ENCODE data around the gene ANKRD34A.

Gene ANKRD34A

DNA sequence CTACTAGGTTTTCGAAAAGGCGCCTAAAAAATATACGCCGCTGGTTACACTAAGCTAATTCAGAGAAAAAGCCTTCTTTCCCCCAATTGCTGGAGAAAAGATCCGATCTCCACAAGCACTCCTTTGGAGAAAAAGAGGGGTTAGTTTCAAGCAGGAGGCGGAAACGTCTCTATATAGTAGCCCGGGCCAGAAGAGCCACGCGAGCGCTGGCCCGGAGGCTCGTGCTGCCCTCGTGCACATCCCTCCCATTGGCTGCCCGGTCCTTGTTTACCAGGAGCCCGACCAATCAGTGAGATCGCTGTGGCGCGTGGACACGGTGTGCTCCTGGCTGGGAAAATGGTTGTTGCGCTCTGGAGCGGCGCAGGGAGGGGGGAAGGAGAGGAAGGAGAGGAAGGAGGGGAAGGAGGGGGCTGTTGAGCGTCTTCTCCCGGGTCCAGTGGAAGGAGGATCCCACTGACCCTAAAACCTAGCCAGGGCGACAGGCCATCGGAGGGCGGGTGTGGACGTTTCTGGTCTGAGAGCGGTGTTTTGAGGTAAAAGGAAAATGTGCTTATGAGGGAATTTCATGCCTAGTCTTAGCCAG is 32.1 kb upstream of the ANKRD34A start, which contains the start of gene TXNIP:
Gene TXNIP, minus strand, starts transcription at position 147 of the 583 bp plus-strand sequence. CDS start 313 bp downstream, outside the sequence.
- Histone ChIP-seq H3K27ac (ENCODE audit: low read depth, low read length) (peak within 1 kb of the TSS; percentile 88), H3K9me3 (ENCODE audit: control insufficient read depth in 1 of 2, low read length in 2 of 2) (no peaks in the 10 kb centered on the region), H3K36me3 (ENCODE audit: control insufficient read depth in 1 of 2, insufficient read depth in 2 of 2, low read length in 2 of 2) (peaks cover 31 to 35% of the 10 kb centered on the region in 2 donors), H3K4me3 (ENCODE audit: low read depth in 1 of 2, low read length in 2 of 2) (peak within 1 kb of the TSS; percentile 85 to 91), H3K9ac (ENCODE audit: low read depth in 1 of 2, low read length in 2 of 2) (peak within 1 kb of the TSS; percentile 93 to 97), H3K4me1 (ENCODE audit: control insufficient read depth in 1 of 2, insufficient read depth in 2 of 2, low read length in 2 of 2) (peaks cover 39 to 52% of the 10 kb centered on the region in 2 donors), H3K27me3 (ENCODE audit: control insufficient read depth in 1 of 2, insufficient read depth in 2 of 2, low read length in 2 of 2) (no peaks in the 10 kb centered on the region)

DNA sequence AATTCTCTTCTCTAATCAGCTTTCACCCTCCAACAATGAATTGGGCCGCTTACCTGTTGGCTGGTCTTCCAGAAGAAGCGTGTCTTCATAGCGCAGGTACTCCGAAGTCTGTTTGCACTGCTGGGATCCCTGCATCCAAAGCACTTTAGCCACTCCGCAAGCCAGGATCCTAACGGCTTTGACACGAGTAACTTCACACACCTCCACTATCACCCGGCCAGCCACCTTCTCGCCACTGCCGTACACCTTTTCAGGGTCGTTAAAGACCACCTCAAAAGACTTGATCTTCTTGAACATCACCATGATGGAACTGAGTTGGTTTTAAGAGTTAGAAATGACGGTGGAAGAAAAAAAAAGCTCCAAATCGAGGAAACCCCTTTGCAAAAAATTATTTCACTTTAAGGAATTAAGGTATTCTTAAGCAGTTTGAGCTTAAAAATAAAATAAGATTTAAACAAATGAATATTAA is 31.6 kb upstream of the ANKRD34A start:
- H3K27me3 ChIP-seq (ENCODE audit: control insufficient read depth in 1 of 2, insufficient read depth in 2 of 2, low read length in 2 of 2) = no peaks in the 10 kb centered on the region
- H3K4me3 ChIP-seq (ENCODE audit: low read depth in 1 of 2, low read length in 2 of 2) = peak overlapping the region; percentile 85 to 91
- H3K9me3 ChIP-seq (ENCODE audit: control insufficient read depth in 1 of 2, low read length in 2 of 2) = no peaks in the 10 kb centered on the region
- H3K4me1 ChIP-seq (ENCODE audit: control insufficient read depth in 1 of 2, insufficient read depth in 2 of 2, low read length in 2 of 2) = peaks cover 39 to 52% of the 10 kb centered on the region in 2 donors
- peak overlapping the region; percentile 88 for H3K27ac ChIP-seq (ENCODE audit: low read depth, low read length)
- H3K9ac ChIP-seq (ENCODE audit: low read depth in 1 of 2, low read length in 2 of 2) = peak overlapping the region; percentile 76 to 97
- H3K36me3 ChIP-seq (ENCODE audit: control insufficient read depth in 1 of 2, insufficient read depth in 2 of 2, low read length in 2 of 2) = peaks cover 31 to 35% of the 10 kb centered on the region in 2 donors

DNA sequence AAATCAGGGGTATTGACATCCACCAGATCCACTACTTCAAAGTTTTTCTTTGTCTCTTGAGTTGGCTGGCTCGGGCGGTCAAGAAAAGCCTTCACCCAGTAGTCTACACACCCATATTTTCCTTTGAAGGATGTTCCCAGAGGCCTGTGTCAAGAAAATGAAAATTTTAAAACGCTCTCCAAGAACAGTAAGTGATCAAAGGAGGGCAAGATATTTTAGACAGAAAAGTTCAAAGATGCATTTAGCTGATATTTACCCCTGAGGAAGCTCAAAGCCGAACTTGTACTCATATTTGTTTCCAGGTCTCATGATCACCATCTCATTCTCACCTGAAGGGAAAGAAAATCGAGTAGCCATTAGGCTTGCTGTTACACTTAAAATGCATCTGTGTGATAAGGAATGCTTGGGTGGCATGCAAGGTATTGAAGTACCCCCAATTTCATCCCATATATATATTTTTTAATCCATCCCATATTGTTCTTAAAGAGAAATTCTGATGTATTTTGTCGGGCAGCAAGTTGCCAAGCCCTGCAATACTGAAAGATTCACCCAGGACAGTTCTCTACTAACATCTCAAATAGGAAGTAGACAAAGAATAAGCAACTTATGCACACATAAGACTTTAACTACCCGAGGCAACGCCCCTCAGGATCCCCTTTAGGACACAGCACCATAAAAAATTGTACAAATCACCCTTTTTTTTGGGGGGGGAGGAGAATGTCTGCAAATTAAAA is 30.9 kb upstream of the ANKRD34A start:
- no peaks in the 10 kb centered on the region for H3K27me3 ChIP-seq (ENCODE audit: control insufficient read depth in 1 of 2, insufficient read depth in 2 of 2, low read length in 2 of 2)
- H3K36me3 ChIP-seq (ENCODE audit: control insufficient read depth in 1 of 2, insufficient read depth in 2 of 2, low read length in 2 of 2) = peaks cover 31 to 35% of the 10 kb centered on the region in 2 donors
- peak overlapping the region; percentile 85 to 91 for H3K4me3 ChIP-seq (ENCODE audit: low read depth in 1 of 2, low read length in 2 of 2)
- no peaks in the 10 kb centered on the region for H3K9me3 ChIP-seq (ENCODE audit: control insufficient read depth in 1 of 2, low read length in 2 of 2)
- H3K4me1 ChIP-seq (ENCODE audit: control insufficient read depth in 1 of 2, insufficient read depth in 2 of 2, low read length in 2 of 2) = peaks cover 39 to 52% of the 10 kb centered on the region in 2 donors
- peak overlapping the region; percentile 88 for H3K27ac ChIP-seq (ENCODE audit: low read depth, low read length)
- peak overlapping the region; percentile 76 to 97 for H3K9ac ChIP-seq (ENCODE audit: low read depth in 1 of 2, low read length in 2 of 2)

DNA sequence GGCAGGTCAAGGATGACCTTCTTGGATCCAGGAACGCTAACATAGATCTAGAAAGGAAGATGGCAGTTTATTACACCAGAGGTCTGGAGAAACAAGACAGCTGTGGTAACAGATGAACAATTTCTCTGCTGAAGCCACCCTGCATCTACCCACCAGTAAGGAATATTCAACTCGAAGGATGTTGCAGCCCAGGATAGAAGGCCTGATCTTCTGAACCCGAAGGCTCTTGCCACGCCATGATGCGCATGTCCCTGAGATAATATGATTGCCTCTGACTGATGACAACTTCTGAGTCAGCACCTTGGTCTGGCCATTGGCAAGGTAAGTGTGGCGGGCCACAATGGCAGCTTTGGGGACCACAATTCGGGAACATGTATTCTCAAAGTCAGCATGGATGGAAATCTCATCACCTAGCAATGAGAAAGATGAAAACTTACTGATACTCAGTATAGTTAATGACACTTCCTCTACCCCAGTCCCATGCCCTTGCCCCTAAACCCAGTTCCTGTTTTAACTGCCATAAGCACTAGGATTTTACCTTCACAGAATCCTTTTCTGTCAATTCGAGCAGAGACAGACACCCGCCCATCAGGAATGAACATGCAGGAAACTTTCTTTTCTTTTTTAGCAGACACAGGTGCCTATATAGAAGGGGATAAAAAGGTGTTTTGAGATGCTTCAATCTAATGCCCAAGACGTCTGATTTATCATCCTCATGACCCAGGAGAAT is 30.2 kb upstream of the ANKRD34A start:
- peaks cover 34 to 46% of the 10 kb centered on the region in 2 donors for H3K4me1 ChIP-seq (ENCODE audit: control insufficient read depth in 1 of 2, insufficient read depth in 2 of 2, low read length in 2 of 2)
- H3K27me3 ChIP-seq (ENCODE audit: control insufficient read depth in 1 of 2, insufficient read depth in 2 of 2, low read length in 2 of 2) = no peaks in the 10 kb centered on the region
- peaks cover 31 to 35% of the 10 kb centered on the region in 2 donors for H3K36me3 ChIP-seq (ENCODE audit: control insufficient read depth in 1 of 2, insufficient read depth in 2 of 2, low read length in 2 of 2)
- peak overlapping the region; percentile 88 for H3K27ac ChIP-seq (ENCODE audit: low read depth, low read length)
- H3K9ac ChIP-seq (ENCODE audit: low read depth in 1 of 2, low read length in 2 of 2) = peak overlapping the region; percentile 76 to 97
- no peaks in the 10 kb centered on the region for H3K9me3 ChIP-seq (ENCODE audit: control insufficient read depth in 1 of 2, low read length in 2 of 2)
- H3K4me3 ChIP-seq (ENCODE audit: low read depth in 1 of 2, low read length in 2 of 2) = peak overlapping the region; percentile 85 to 91

DNA sequence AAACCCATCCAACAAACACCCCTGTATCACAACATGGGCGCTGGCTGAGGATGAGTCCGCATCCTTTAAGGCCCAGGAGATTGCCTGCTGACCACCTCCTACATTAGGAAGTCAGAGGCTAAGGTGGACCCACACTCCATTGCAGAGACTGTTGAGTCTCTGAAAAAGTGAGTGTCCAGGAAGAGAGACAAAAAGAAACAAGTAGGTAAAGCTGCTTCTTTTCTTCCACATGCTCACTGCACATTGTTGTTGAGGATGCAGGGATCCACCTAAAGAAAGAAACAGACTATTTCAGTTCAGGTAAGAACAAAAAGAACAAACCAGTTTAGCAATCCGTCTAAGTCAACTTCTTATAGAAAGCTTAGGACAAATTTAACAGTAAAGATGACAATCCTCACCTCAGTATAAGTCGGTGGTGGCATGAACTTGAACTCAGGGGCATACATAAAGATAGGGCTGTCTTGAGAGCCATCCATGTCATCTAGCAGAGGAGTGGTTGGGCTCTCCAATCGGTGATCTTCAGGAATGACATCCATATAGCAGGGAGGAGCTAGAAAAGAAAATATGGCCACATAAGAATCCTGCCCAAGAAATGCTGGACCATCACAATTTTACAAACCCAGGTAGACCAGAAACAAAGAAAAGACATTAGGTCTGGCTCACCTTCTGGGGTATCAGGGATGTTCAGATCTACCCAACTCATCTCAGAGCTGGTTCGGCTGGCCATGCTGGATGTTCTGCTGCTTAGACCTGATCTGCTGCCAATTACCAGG is 29.4 kb upstream of the ANKRD34A start:
- H3K4me3 ChIP-seq (ENCODE audit: low read depth in 1 of 2, low read length in 2 of 2) = peak overlapping the region; percentile 85 to 91
- peaks cover 28 to 39% of the 10 kb centered on the region in 2 donors for H3K4me1 ChIP-seq (ENCODE audit: control insufficient read depth in 1 of 2, insufficient read depth in 2 of 2, low read length in 2 of 2)
- H3K9me3 ChIP-seq (ENCODE audit: control insufficient read depth in 1 of 2, low read length in 2 of 2) = no peaks in the 10 kb centered on the region
- no peaks in the 10 kb centered on the region for H3K27me3 ChIP-seq (ENCODE audit: control insufficient read depth in 1 of 2, insufficient read depth in 2 of 2, low read length in 2 of 2)
- H3K36me3 ChIP-seq (ENCODE audit: control insufficient read depth in 1 of 2, insufficient read depth in 2 of 2, low read length in 2 of 2) = peaks cover 31 to 35% of the 10 kb centered on the region in 2 donors
- H3K9ac ChIP-seq (ENCODE audit: low read depth in 1 of 2, low read length in 2 of 2) = peak overlapping the region; percentile 76 to 97
- peak overlapping the region; percentile 88 for H3K27ac ChIP-seq (ENCODE audit: low read depth, low read length)

DNA sequence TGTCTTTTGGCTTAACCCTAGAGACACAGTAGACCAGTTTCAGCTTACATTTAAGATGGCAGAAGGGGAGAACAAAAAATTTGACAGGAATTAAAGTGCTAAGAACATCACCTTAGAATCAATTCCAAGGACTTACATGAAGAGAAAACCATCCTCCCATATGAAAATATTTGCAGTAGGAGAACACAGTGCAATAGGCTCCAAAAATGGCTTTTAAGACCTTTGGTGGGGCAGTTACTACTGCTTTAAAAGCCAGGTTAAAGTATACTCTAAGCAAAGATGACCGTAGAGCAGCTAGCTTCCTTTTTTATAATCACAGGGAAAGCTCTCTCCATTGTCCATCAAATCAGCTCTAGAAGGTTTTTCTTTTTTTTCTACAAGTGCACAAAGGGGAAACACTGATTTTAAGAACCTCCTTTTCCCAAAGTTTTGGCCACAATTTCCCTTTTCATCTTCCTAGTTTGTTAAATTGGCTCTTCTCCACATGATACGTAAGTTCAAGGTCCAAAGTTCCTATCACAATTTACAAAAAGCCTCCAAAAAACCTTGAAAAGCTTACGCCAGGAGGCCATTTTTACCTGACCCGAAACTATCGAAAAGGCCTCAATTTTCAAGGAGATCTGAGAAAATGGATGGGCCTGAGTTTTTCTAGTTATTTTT is 28.7 kb upstream of the ANKRD34A start:
- Histone ChIP-seq H3K4me1 (ENCODE audit: control insufficient read depth in 1 of 2, insufficient read depth in 2 of 2, low read length in 2 of 2) (peaks cover 28 to 32% of the 10 kb centered on the region in 2 donors), H3K9me3 (ENCODE audit: control insufficient read depth in 1 of 2, low read length in 2 of 2) (no peaks in the 10 kb centered on the region), H3K9ac (ENCODE audit: low read depth in 1 of 2, low read length in 2 of 2) (peak overlapping the region; percentile 76 to 97), H3K36me3 (ENCODE audit: control insufficient read depth in 1 of 2, insufficient read depth in 2 of 2, low read length in 2 of 2) (peaks cover 31 to 35% of the 10 kb centered on the region in 2 donors), H3K27me3 (ENCODE audit: control insufficient read depth in 1 of 2, insufficient read depth in 2 of 2, low read length in 2 of 2) (no peaks in the 10 kb centered on the region), H3K4me3 (ENCODE audit: low read depth in 1 of 2, low read length in 2 of 2) (peak overlapping the region; percentile 85 to 91), H3K27ac (ENCODE audit: low read depth, low read length) (peak overlapping the region; percentile 88)

DNA sequence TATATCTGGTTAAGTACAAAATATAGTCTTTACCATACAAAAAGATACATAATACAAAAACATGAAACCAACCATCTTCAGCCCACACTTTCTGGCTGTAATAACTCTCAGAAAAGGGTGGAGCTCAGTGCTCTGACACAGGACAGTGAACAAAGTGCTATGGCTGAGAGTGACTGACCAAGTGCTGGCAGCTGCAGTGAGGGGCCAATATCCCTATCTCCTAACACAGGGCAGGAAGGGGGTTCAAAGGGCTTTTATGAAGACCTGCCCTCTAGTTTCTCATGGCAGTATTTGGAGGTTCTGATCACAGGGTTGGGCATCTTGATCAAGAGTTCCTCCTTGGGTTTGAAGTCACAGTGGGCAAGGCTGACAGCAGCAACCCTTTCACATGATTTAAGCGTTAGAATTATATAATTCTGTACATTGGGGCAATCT is 28.1 kb upstream of the ANKRD34A start:
- Histone ChIP-seq H3K27me3 (ENCODE audit: control insufficient read depth in 1 of 2, insufficient read depth in 2 of 2, low read length in 2 of 2) (no peaks in the 10 kb centered on the region), H3K4me3 (ENCODE audit: low read depth in 1 of 2, low read length in 2 of 2) (peak overlapping the region; percentile 85 to 91), H3K27ac (ENCODE audit: low read depth, low read length) (peak overlapping the region; percentile 15), H3K4me1 (ENCODE audit: control insufficient read depth in 1 of 2, insufficient read depth in 2 of 2, low read length in 2 of 2) (peaks cover 23 to 31% of the 10 kb centered on the region in 2 donors), H3K36me3 (ENCODE audit: control insufficient read depth in 1 of 2, insufficient read depth in 2 of 2, low read length in 2 of 2) (peaks cover 31 to 35% of the 10 kb centered on the region in 2 donors), H3K9me3 (ENCODE audit: control insufficient read depth in 1 of 2, low read length in 2 of 2) (no peaks in the 10 kb centered on the region), H3K9ac (ENCODE audit: low read depth in 1 of 2, low read length in 2 of 2) (peak overlapping the region; percentile 76 to 97)

DNA sequence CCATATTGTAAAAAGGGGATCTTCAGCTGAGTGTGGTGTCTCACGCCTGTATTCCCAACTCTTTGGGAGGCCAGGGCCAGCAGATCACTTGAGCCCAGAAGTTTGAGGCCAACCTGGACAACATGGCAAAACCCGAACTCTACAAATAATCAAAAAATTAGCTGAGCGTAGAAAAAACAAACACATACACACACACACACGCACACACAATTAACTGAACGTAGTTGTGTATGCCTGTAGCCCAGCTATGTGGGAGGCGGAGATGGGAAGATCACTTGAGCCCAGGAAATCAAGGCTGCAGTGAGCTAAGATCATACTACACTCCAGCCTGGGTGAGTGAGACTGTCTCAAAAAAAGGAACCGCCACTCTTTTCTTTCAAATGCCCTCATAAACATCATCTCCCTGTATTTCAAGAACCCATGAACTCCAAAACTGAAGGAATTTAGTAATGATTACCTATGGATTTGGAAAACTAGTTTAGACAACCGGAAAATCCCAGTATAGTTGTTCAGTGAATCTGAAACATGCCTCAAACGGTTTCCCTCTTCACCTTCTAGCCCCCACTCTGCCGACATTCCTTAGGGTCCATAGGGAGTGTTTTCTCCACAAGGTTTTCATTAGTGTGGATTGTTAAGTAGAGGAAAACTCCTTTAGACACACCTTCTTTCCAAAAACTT is 27.5 kb upstream of the ANKRD34A start:
- Histone ChIP-seq H3K9me3 (ENCODE audit: control insufficient read depth in 1 of 2, low read length in 2 of 2) (no peaks in the 10 kb centered on the region), H3K9ac (ENCODE audit: low read depth in 1 of 2, low read length in 2 of 2) (peak overlapping the region in 1 of 2 donors; percentile 76), H3K36me3 (ENCODE audit: control insufficient read depth in 1 of 2, insufficient read depth in 2 of 2, low read length in 2 of 2) (peaks cover 31 to 35% of the 10 kb centered on the region in 2 donors), H3K27me3 (ENCODE audit: control insufficient read depth in 1 of 2, insufficient read depth in 2 of 2, low read length in 2 of 2) (no peaks in the 10 kb centered on the region), H3K27ac (ENCODE audit: low read depth, low read length) (peak overlapping the region; percentile 39), H3K4me1 (ENCODE audit: control insufficient read depth in 1 of 2, insufficient read depth in 2 of 2, low read length in 2 of 2) (peaks cover 20 to 28% of the 10 kb centered on the region in 2 donors), H3K4me3 (ENCODE audit: low read depth in 1 of 2, low read length in 2 of 2) (peak overlapping the region; percentile 85 to 91)
